ENCODE data around the gene DIDO1. TPM values are rescaled to one million over a fixed set of nuclear protein-coding genes. Genes with fewer than 3 reads are reported as not detected.

The DIDO1 gene
- total RNA-seq, 1 experiment from 2014 or later = 85.9 TPM

DNA sequence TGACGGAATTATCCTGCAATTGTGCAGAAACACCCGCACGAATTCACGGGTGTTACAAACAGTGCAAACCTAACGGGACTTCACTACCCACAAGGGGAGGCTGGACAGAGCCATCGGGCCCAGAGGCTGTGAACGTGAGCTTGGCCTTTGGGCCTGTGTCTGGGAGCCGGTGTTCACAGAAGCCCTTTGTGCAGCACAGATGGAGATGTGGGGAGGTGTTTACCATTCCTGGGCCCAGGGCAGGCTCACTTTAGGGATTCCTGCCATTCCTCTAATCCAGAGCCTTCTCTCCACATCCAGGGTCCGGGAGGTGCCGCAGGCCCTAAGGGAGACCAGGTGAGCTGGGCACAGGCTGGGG lies 94.5 kb downstream of the DIDO1 start:
- H3K9me3 Mint-ChIP-seq = 0 out of 5 replicates have a peak, but pooled peaks cover 0 to 3% of the 10 kb centered on the region in 2 experiments
- TF ChIP-seq, protein P1, sequence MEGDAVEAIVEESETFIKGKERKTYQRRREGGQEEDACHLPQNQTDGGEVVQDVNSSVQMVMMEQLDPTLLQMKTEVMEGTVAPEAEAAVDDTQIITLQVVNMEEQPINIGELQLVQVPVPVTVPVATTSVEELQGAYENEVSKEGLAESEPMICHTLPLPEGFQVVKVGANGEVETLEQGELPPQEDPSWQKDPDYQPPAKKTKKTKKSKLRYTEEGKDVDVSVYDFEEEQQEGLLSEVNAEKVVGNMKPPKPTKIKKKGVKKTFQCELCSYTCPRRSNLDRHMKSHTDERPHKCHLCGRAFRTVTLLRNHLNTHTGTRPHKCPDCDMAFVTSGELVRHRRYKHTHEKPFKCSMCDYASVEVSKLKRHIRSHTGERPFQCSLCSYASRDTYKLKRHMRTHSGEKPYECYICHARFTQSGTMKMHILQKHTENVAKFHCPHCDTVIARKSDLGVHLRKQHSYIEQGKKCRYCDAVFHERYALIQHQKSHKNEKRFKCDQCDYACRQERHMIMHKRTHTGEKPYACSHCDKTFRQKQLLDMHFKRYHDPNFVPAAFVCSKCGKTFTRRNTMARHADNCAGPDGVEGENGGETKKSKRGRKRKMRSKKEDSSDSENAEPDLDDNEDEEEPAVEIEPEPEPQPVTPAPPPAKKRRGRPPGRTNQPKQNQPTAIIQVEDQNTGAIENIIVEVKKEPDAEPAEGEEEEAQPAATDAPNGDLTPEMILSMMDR (conservative IDR thresholded peaks at IDR 0.05) = no peak
- Histone ChIP-seq H3K4me1 (ENCODE audit: insufficient read depth, low read length) (peaks cover 2% of the 10 kb centered on the region; the same call in 1 of the 2 replicates), H3K79me1 (ENCODE audit: insufficient read depth, low read depth, low read length, poor library complexity, severe bottlenecking) (no peaks in the 10 kb centered on the region), H3K56ac (ENCODE audit: insufficient read length, low read depth, low read length) (no peak overlapping the region), H4K91ac (ENCODE audit: insufficient read length, low read depth, low read length) (no peak overlapping the region), H2BK120ac (ENCODE audit: low read depth, low read length, poor library complexity, severe bottlenecking) (no peak overlapping the region), H3K27me3 (ENCODE audit: insufficient read depth, low read length) (no peaks in the 10 kb centered on the region), H3K4ac (ENCODE audit: low read depth, low read length) (no peak overlapping the region), H4K8ac (replicated peaks; ENCODE audit: insufficient read length, low read depth, low read length) (no peak overlapping the region), H3K23me2 (ENCODE audit: insufficient read length, low read depth, low read length, poor library complexity, severe bottlenecking) (no peaks in the 10 kb centered on the region), H3T11ph (ENCODE audit: low read length) (no peak overlapping the region), H4K5ac (ENCODE audit: insufficient read length, low read depth, low read length) (no peak overlapping the region), H2AK5ac (ENCODE audit: insufficient read length, low read length) (no peak overlapping the region), H3K14ac (ENCODE audit: insufficient read depth, low read length) (no peak overlapping the region), H4K20me1 (ENCODE audit: control insufficient read depth, insufficient read depth, insufficient read length) (no peaks in the 10 kb centered on the region), H3K18ac (ENCODE audit: insufficient read length, low read depth, low read length) (no peak overlapping the region), H2AFZ (ENCODE audit: low read length) (no peak overlapping the region), H2BK15ac (ENCODE audit: low read depth, low read length) (no peak overlapping the region), H3K4me2 (ENCODE audit: insufficient read depth, insufficient read length, low read length) (no peak overlapping the region), H3K9ac (ENCODE audit: extremely low read depth, insufficient read length, low read length) (no peak overlapping the region), H3K27ac (ENCODE audit: insufficient read length, low read depth, low read length) (no peak overlapping the region), H3K79me2 (ENCODE audit: insufficient read depth, low read length) (no peaks in the 10 kb centered on the region), H2BK20ac (ENCODE audit: low read depth, low read length, poor library complexity, severe bottlenecking) (no peak overlapping the region), H3K23ac (ENCODE audit: insufficient read length, low read depth, low read length) (no peak overlapping the region), H3K9me3 (ENCODE audit: control insufficient read depth, low read depth, low read length) (no peaks in the 10 kb centered on the region), H2BK5ac (ENCODE audit: insufficient read length, low read length) (no peak overlapping the region), H2BK12ac (ENCODE audit: insufficient read length, low read depth, low read length) (no peak overlapping the region)
- no peak for DNase-seq
- WGBS (ENCODE audit: extremely low coverage, insufficient read length, low lambda C conversion rate) = no CpG with 5 or more reads among the region's 10 CpGs
- H3K36me3 Mint-ChIP-seq (ENCODE audit: insufficient read depth in 1 of 3, low read depth in 3 of 3) = peaks cover 0 to 42% (median 22%) of the 10 kb centered on the region in 3 experiments; a peak in 5 of 7 replicates
- no peaks in the 10 kb centered on the region for H3K27me3 Mint-ChIP-seq (ENCODE audit: low read depth)
- H3K4me3 Mint-ChIP-seq = no peak overlapping the region
- peak overlapping the region; percentile 27 to 96 (median 65); a peak in 4 of 7 replicates for H3K27ac Mint-ChIP-seq
- peaks cover 12 to 25% of the 10 kb centered on the region in 2 experiments for H3K4me1 Mint-ChIP-seq
